ENCODE data around the gene PDE8A. TPM values are rescaled to one million over a fixed set of nuclear protein-coding genes. Genes with fewer than 3 reads are reported as not detected.

The PDE8A gene
- total RNA-seq, 4 donors from 2014 or later = 14.0 to 28.6 (median 22.2) TPM

- TF ChIP-seq CTCF (IDR thresholded peaks at IDR 0.05) = no peak
- Histone ChIP-seq H3K27ac (no peak overlapping the region), H3K36me3 (no peaks in the 10 kb centered on the region), H3K9me3 (no peaks in the 10 kb centered on the region), H3K27me3 (no peaks in the 10 kb centered on the region), H3K4me3 (no peak overlapping the region), H3K4me1 (no peaks in the 10 kb centered on the region)
- no peak for DNase-seq
- intact Hi-C loops (cut with DNase I) = no loop called here
- 84 to 96% methylated on average over 2 of the region's 2 CpGs for WGBS, 2 donors
Measured at GRCh38 chr15:85059734-85060133, 78.1 kb downstream of the PDE8A start.

GRCh38 chr15:85062560-85062959, 80.9 kb downstream of the PDE8A start:
- H3K4me3 ChIP-seq = no peak overlapping the region
- H3K27me3 ChIP-seq = no peaks in the 10 kb centered on the region
- DNase-seq = no peak
- WGBS, 2 donors = 79 to 81% methylated on average over 2 of the region's 2 CpGs
- H3K9me3 ChIP-seq = no peaks in the 10 kb centered on the region
- TF ChIP-seq POLR2A (IDR thresholded peaks at IDR 0.05) (no peak), CTCF (IDR thresholded peaks at IDR 0.05) (no peak)
- intact Hi-C loops (cut with DNase I) = no loop called here
- H3K27ac ChIP-seq = no peak overlapping the region
- no peaks in the 10 kb centered on the region for H3K4me1 ChIP-seq
- peaks cover 0 to 5% (median 0%) of the 10 kb centered on the region in 3 donors for H3K36me3 ChIP-seq

- intact Hi-C loops (cut with DNase I) = no loop called here
- WGBS, 2 donors = 86 to 94% methylated on average over 2 of the region's 2 CpGs
Measured at GRCh38 chr15:85063088-85063487, 81.4 kb downstream of the PDE8A start.

GRCh38 chr15:85063522-85064079, 81.9 kb downstream of the PDE8A start:
- Histone ChIP-seq H3K27me3 (no peaks in the 10 kb centered on the region), H3K9me3 (no peaks in the 10 kb centered on the region), H3K36me3 (peaks cover 0 to 15% (median 0%) of the 10 kb centered on the region in 3 donors), H3K4me1 (no peaks in the 10 kb centered on the region), H3K4me3 (no peak overlapping the region), H3K27ac (no peak overlapping the region)
- TF ChIP-seq CTCF (IDR thresholded peaks at IDR 0.05) (no peak), POLR2A (IDR thresholded peaks at IDR 0.05) (no peak)
- intact Hi-C loops (cut with DNase I) = no loop called here
- no peak for DNase-seq
- 86 to 100% methylated on average over 1 of the region's 1 CpG for WGBS, 2 donors

More at GRCh38 chr15:85063088-85063487, 81.4 kb downstream of the PDE8A start:
- Histone ChIP-seq H3K9me3 (no peaks in the 10 kb centered on the region), H3K27me3 (no peaks in the 10 kb centered on the region), H3K4me3 (no peak overlapping the region), H3K36me3 (peaks cover 0 to 10% (median 0%) of the 10 kb centered on the region in 3 donors), H3K4me1 (no peaks in the 10 kb centered on the region), H3K27ac (no peak overlapping the region)
- DNase-seq = no peak
- no peak for TF ChIP-seq POLR2A (IDR thresholded peaks at IDR 0.05)
- no peak for TF ChIP-seq CTCF (IDR thresholded peaks at IDR 0.05)

- DNase-seq = no peak
- TF ChIP-seq POLR2A (IDR thresholded peaks at IDR 0.05) = no peak
- no peak for TF ChIP-seq CTCF (IDR thresholded peaks at IDR 0.05)
- no peak overlapping the region for H3K4me3 ChIP-seq
- H3K4me1 ChIP-seq = no peaks in the 10 kb centered on the region
- intact Hi-C loops (cut with DNase I) = no loop called here
- no peaks in the 10 kb centered on the region for H3K27me3 ChIP-seq
- peaks cover 0 to 22% (median 0%) of the 10 kb centered on the region in 3 donors for H3K36me3 ChIP-seq
- H3K27ac ChIP-seq = no peak overlapping the region
- H3K9me3 ChIP-seq = no peaks in the 10 kb centered on the region
- WGBS, 2 donors = 86 to 100% methylated on average over 1 of the region's 1 CpG
Measured at GRCh38 chr15:85064710-85065109, 83.1 kb downstream of the PDE8A start.
